Superior temporal gyrus (tissue), 1 donor: ENCODE data around the gene RASIP1.

Experiments used
- DNase-seq: peaks from one replicate; pipeline ENCODE4 v3.0.0-alpha.2; 2016; ENCODE audit errors: extremely low spot score

Gene RASIP1

DNA sequence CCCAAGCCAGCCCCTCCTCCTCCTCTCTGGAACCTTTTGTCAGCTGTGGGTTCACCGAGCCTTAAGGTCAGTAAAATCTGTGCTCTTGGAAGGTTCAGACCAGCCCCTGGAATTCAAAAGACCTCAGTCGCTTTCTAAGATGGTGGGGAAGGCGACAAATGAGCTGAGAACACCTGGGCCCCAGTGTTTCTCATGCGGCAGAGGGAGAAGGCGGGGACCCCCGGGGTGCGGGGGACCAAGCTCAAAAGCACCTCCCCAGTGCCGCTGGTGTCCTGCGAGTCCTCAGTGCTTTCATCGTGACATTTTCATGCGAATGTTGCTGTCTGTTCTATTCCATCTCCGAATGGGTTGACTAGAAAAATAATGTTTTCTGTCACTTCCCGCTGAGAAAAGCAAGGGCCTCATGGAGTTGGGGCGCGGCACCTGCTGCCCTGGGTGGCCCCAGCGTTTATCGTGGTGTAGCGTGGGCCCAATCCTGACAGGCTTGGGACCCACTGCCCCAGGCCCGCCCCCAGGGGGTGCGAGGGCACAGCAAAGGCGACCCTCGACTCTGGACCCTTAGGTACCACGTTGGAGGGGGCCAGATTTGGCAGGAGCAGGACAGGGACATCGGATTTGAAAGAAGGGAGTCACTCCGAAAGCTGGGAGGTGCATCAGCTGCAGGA is 66.8 kb downstream of the RASIP1 start:
- DNase-seq = no peak

GRCh38 chr19:48672994-48673393 is 67.4 kb downstream of the RASIP1 start, which contains the start of gene NTN5:
TSS of gene NTN5 (minus strand) at chr19:48673017. CDS start at chr19:48670986, 2,031 bp downstream.
- DNase-seq = no peak

DNA sequence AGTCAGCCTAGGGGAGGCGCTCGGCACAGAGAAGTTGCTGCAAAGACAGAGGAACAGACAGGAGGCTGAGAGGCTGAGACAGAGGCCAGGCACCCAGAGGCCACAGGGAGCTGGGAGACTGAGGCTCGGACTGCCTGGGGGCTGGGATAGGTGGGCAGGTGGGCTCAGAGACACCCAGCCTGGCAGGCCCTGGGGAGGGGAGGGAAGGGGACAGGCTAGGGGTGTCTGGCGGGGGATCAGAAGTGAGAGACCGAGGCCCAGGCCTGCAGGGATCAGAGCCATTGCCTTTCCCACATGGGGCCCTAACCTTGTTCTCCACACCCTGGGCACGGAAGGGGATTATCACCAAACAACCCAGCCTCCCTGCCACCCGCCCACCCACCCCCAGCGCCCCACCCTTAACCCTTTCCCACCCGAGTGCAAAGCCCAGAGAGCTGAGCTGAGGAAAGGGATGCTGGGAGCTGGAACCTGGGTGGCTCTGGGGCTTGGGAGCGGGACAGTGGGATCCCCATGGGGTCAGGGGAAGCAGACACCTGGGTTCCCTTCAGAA is 68.9 kb downstream of the RASIP1 start:
- DNase-seq = no peak

DNA sequence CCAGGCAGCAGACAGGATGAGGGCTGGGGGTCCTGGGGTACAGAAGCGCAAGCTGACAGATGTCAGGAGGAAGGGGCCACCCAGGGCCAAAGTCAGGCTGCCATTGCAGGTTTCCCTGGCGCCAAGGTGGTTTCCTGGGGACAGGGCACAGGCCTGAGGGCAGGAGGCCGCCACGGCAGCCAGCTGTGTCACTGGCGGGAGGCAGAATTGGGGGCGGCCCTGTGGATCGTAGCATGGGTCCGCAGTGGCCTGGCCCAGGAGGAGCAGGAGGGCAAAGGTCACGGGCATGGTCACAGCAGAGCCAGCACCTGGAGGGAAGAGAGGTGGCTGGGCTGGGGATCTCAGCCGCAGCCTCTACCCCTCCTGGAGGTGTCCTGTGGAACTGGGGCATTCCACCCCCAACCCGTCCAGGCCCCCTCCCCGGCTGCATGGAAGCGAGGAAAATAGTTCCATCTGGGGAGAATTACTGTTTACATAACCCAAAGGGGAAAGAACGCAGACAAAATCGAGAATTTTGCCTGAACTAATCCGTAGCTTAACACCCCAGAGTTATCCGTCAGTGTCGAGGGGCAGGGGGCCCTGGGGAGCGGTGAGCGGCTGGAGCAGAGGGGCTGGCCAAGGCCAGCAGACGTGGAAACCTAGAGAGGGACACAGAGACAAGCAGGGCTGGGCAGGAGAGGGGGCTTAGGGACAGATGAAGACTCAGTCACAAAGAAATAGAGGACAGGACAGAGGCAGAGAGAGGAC is 69.5 kb downstream of the RASIP1 start:
- DNase-seq = no peak
